WI38 (cell line): Measurements from ENCODE around the gene MYL12A.

Experiments used
- H3K4me3 ChIP-seq: 2 replicates; pipeline ENCODE4 v1.5.1; 2011; ENCODE audit warnings: low read depth, mild to moderate bottlenecking, control low read depth, low read length
- CTCF ChIP-seq: IDR thresholded peaks from 2 replicates; pipeline ENCODE4 v1.5.1; 2012; ENCODE audit warnings: low read depth, mild to moderate bottlenecking, control low read depth, low read length

MYL12A gene

GRCh38 chr18:3279201-3280185, 31.9 kb downstream of the MYL12A start:
- TF ChIP-seq CTCF = no peak
- H3K4me3 ChIP-seq = no peak overlapping the region

DNA sequence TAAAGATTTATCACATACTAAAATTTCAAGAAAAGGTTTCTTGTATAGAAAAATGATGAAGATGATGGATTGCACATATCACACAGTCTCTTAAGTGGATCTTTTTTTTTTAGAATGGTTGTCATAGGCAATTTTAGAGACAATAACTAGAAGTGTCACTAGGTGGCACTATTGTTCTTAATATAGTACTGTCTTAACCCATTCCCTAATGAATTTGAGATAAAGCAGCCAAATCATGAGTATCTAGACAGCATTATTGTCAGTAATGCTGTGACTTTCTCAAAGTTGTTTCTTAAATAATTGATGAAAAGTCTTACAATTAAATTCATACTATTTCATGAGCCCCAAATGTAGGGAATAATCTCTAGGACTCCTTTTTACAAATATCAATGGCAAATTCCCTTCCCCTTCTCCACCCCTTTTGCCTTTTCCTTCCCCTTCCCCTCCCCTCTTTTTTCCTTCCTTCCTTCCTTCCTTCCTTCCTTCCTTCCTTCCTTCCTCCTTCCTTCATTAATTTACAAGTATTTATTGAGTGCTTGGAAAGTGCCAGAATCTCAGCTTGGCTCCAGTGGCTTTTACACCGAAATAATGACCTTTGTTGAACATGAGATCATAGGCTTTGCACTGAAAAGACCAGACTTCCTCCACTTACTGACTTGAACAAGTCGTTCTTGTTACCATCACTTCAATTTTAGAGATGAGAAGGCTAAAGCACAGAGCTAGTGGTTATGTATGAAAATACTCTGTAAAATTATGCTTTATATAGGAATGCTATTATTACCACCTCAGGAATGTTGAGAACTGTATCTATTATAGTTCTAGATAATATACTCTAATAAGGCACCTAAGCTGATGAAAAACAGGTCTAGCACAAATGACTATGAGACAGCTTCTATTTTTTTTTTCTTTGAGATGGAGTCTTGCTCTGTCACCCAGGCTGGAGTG, 34.1 kb downstream of the MYL12A start:
- no peak overlapping the region for H3K4me3 ChIP-seq
- TF ChIP-seq CTCF = no peak

GRCh38 chr18:3283253-3283863, 35.8 kb downstream of the MYL12A start:
- no peak overlapping the region for H3K4me3 ChIP-seq
- no peak for TF ChIP-seq CTCF

- no peak overlapping the region for H3K4me3 ChIP-seq
- no peak for TF ChIP-seq CTCF
These were observed 36.3 kb downstream of the MYL12A start for GRCh38 chr18:3283908-3284307.

DNA sequence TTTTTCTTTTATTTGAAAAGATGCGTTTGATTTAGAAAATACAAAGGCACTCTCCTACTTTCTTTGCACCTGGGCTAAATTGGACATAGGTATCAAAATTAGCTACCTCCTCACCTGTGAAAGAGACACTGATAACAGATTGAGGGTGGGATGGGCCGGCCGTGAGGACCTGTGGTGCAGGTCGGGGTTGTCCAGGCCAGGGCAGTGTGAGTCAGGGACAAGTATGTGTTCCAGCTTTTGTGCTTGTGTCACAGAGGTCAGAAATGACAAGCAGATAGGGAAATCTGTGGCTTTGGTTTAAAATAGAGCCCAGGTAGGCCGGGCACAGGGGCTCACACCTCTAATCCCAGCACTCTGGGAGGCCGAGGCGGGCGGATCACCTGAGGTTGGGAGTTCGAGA, 36.9 kb downstream of the MYL12A start:
- no peak overlapping the region for H3K4me3 ChIP-seq
- TF ChIP-seq CTCF = no peak

GRCh38 chr18:3286159-3286558, 38.6 kb downstream of the MYL12A start:
- H3K4me3 ChIP-seq = no peak overlapping the region
- no peak for TF ChIP-seq CTCF
